H9 (cell line): ENCODE results near the gene UBE2L3. TPM values are rescaled to one million over a fixed set of nuclear protein-coding genes. Genes with fewer than 3 reads are reported as not detected.

Source experiments
- DNase-seq: peaks from one replicate; pipeline ENCODE4 v3.0.0-alpha.2; 2017
- H2AFZ ChIP-seq: one replicate; pipeline ENCODE4 v1.6.1; 2013; ENCODE audit warnings: mild to moderate bottlenecking, low read length, control low read depth, moderate library complexity
- H2AK5ac ChIP-seq: 2 replicates; pipeline ENCODE4 v1.6.1; 2013; ENCODE audit warnings: low read length, control low read depth, mixed read lengths; ENCODE audit not compliant: insufficient read length
- H2BK120ac ChIP-seq: one replicate; pipeline ENCODE4 v1.6.1; 2013; ENCODE audit warnings: low read depth, mild to moderate bottlenecking, low read length, control low read depth, inconsistent platforms; ENCODE audit not compliant: poor library complexity, severe bottlenecking
- H2BK12ac ChIP-seq: 2 replicates; pipeline ENCODE4 v1.6.1; 2013; ENCODE audit warnings: low read length, control low read depth, mixed read lengths, low read depth; ENCODE audit not compliant: insufficient read length
- H2BK15ac ChIP-seq: 2 replicates; pipeline ENCODE4 v1.6.1; 2013; ENCODE audit warnings: low read depth, low read length, control low read depth
- H2BK20ac ChIP-seq: one replicate; pipeline ENCODE4 v1.6.1; 2013; ENCODE audit warnings: low read depth, mild to moderate bottlenecking, low read length, control low read depth, inconsistent platforms; ENCODE audit not compliant: poor library complexity, severe bottlenecking
- H2BK5ac ChIP-seq: 2 replicates; pipeline ENCODE4 v1.6.1; 2013; ENCODE audit warnings: low read length, control low read depth, mixed read lengths; ENCODE audit not compliant: insufficient read length
- H3K14ac ChIP-seq: 2 replicates; pipeline ENCODE4 v1.6.1; 2013; ENCODE audit warnings: low read length, control low read depth; ENCODE audit not compliant: insufficient read depth
- H3K18ac ChIP-seq: 2 replicates; pipeline ENCODE4 v1.6.1; 2013; ENCODE audit warnings: low read depth, mild to moderate bottlenecking, mixed read lengths, low read length, control low read depth; ENCODE audit not compliant: insufficient read length
- H3K23ac ChIP-seq: 2 replicates; pipeline ENCODE4 v1.6.1; 2013; ENCODE audit warnings: low read length, control low read depth, mixed read lengths, low read depth; ENCODE audit not compliant: insufficient read length
- H3K23me2 ChIP-seq: 2 replicates; pipeline ENCODE4 v1.6.1; 2013; ENCODE audit warnings: low read depth, mild to moderate bottlenecking, mixed read lengths, low read length, control low read depth; ENCODE audit not compliant: insufficient read length, poor library complexity, severe bottlenecking
- H3K27ac ChIP-seq: 2 replicates; pipeline ENCODE4 v1.5.1; 2013; ENCODE audit warnings: low read length, control low read depth, mixed read lengths, low read depth; ENCODE audit not compliant: insufficient read length
- H3K27me3 ChIP-seq: 2 replicates; pipeline ENCODE4 v1.6.1; 2013; ENCODE audit warnings: low read length, control low read depth, inconsistent platforms; ENCODE audit not compliant: insufficient read depth
- H3K4ac ChIP-seq: 2 replicates; pipeline ENCODE4 v1.6.1; 2013; ENCODE audit warnings: low read depth, mild to moderate bottlenecking, control low read depth, inconsistent platforms, low read length, moderate library complexity
- H3K4me1 ChIP-seq: 2 replicates; pipeline ENCODE4 v1.6.1; 2013; ENCODE audit warnings: low read length, control low read depth, inconsistent platforms; ENCODE audit not compliant: insufficient read depth
- H3K4me2 ChIP-seq: 2 replicates; pipeline ENCODE4 v1.6.1; 2013; ENCODE audit warnings: low read length, control low read depth, mixed read lengths; ENCODE audit not compliant: insufficient read length, insufficient read depth
- H3K56ac ChIP-seq: 2 replicates; pipeline ENCODE4 v1.6.1; 2013; ENCODE audit warnings: low read depth, mild to moderate bottlenecking, mixed read lengths, low read length, control low read depth; ENCODE audit not compliant: insufficient read length
- H3K79me1 ChIP-seq: 2 replicates; pipeline ENCODE4 v1.6.1; 2013; ENCODE audit warnings: low read depth, mild to moderate bottlenecking, moderate library complexity, low read length, control low read depth, inconsistent platforms; ENCODE audit not compliant: insufficient read depth, poor library complexity, severe bottlenecking
- H3K79me2 ChIP-seq: 2 replicates; pipeline ENCODE4 v1.6.1; 2013; ENCODE audit warnings: low read length, control low read depth, inconsistent platforms; ENCODE audit not compliant: insufficient read depth
- H3K9ac ChIP-seq: 2 replicates; pipeline ENCODE4 v1.6.1; 2013; ENCODE audit warnings: low read length, control low read depth, mixed read lengths; ENCODE audit not compliant: insufficient read length; ENCODE audit errors: extremely low read depth
- H3K9me3 ChIP-seq: one replicate; pipeline ENCODE4 v1.6.1; 2013; ENCODE audit warnings: low read depth, low read length, inconsistent platforms; ENCODE audit not compliant: control insufficient read depth
- H3T11ph ChIP-seq: one replicate; pipeline ENCODE4 v1.6.1; 2013; ENCODE audit warnings: mild to moderate bottlenecking, low read length, control low read depth, inconsistent platforms
- H4K20me1 ChIP-seq: one replicate; pipeline ENCODE4 v1.6.1; 2013; ENCODE audit not compliant: control insufficient read depth, insufficient read length, insufficient read depth
- H4K5ac ChIP-seq: 2 replicates; pipeline ENCODE4 v1.6.1; 2013; ENCODE audit warnings: low read depth, mild to moderate bottlenecking, mixed read lengths, low read length, control low read depth; ENCODE audit not compliant: insufficient read length
- H4K8ac ChIP-seq: replicated peaks from 2 replicates; pipeline ENCODE4 v1.6.1; 2013; ENCODE audit warnings: low read length, control low read depth, mixed read lengths, low read depth; ENCODE audit not compliant: insufficient read length
- H4K91ac ChIP-seq: 2 replicates; pipeline ENCODE4 v1.6.1; 2013; ENCODE audit warnings: low read depth, mild to moderate bottlenecking, moderate library complexity, mixed read lengths, low read length, control low read depth; ENCODE audit not compliant: insufficient read length
- H3K27ac Mint-ChIP-seq, 3 experiments: 2 replicates in 2 of 3; 3 replicates in 1 of 3; pipeline ENCODE4 v1.8.0; 2020 to 2021; ENCODE audit warnings: mixed read lengths in 3 of 3, mild to moderate bottlenecking in 1 of 3, moderate library complexity in 1 of 3
- H3K27me3 Mint-ChIP-seq: 2 replicates; pipeline ENCODE4 v1.8.0; 2021; ENCODE audit warnings: low read depth, mild to moderate bottlenecking, moderate library complexity, mixed read lengths
- H3K36me3 Mint-ChIP-seq, 3 experiments: 2 replicates in 2 of 3; 3 replicates in 1 of 3; pipeline ENCODE4 v1.8.0; 2020 to 2021; ENCODE audit warnings: low read depth in 3 of 3, mixed read lengths in 3 of 3; ENCODE audit not compliant: insufficient read depth in 1 of 3
- H3K4me1 Mint-ChIP-seq, 2 experiments: 2 replicates each; pipeline ENCODE4 v1.8.0; 2020; ENCODE audit warnings: mixed read lengths in 2 of 2
- H3K4me3 Mint-ChIP-seq, 2 experiments: 2 replicates in 1 of 2; 3 replicates in 1 of 2; pipeline ENCODE4 v1.8.0; 2020 to 2021; ENCODE audit warnings: mild to moderate bottlenecking in 2 of 2, mixed read lengths in 2 of 2, moderate library complexity in 1 of 2
- H3K9me3 Mint-ChIP-seq, 2 experiments: 2 replicates in 1 of 2; 3 replicates in 1 of 2; pipeline ENCODE4 v1.8.0; 2020; ENCODE audit warnings: mild to moderate bottlenecking in 2 of 2, mixed read lengths in 2 of 2, moderate library complexity in 1 of 2
- WGBS: extraction: QIAGEN DNeasy Blood & Tissue Kit; methylation state at CpG from one replicate; pipeline ENCODE4 v1.1.7; 2013; ENCODE audit warnings: missing lambda C conversion rate, low lambda C conversion rate, mixed read lengths; ENCODE audit not compliant: insufficient read length; ENCODE audit errors: extremely low coverage; 5-methylcytosine and 5-hydroxymethylcytosine counted together
- total RNA-seq: library from RNA; stranded (reverse); gene quantifications from 2 replicates; pipeline ENCODE4 v1.2.1, GENCODE V29; 2021
- TF ChIP-seq, protein P1 (sequence below): fragments of 200-600 bp; sonication (generic); conservative IDR thresholded peaks from 3 replicates; pipeline ENCODE4 v1.8.0; 2021; ENCODE audit warnings: antibody characterized with exemption, mild to moderate bottlenecking

Gene UBE2L3
- total RNA-seq, 1 experiment from 2014 or later: 79.7 TPM

DNA sequence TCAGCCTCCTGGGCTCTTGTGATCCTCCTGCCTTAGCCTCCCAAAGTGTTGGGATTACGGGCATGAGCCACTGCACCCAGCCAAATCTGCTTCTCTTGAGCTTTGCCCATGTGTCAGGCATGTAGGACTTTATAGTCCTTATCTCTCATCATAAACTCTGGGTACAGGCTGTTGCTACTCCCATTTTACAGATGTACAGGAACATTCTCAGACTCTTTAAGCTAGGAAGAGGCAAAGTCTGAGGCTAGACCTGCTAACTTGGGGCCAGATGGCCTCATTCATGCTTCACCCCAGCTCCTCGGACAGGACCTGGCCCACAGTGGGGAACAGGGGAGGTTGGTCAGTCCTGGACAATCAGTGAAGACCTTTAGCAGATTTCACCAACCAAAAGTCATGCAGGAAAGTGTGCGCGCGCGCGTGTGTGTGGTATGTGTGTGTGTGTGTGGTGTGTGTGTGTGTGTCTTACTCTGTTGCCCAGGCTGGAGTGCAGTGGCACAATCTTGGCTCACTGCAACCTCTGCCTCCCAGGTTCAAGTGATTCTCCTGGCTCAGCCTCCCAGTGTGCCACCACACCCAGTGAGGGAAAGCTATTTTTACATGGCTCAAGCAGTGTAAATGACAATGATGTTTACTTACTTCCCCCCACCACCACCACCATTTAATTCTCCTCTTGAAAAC is 38.5 kb downstream of the UBE2L3 start:
- TF ChIP-seq, protein P1, sequence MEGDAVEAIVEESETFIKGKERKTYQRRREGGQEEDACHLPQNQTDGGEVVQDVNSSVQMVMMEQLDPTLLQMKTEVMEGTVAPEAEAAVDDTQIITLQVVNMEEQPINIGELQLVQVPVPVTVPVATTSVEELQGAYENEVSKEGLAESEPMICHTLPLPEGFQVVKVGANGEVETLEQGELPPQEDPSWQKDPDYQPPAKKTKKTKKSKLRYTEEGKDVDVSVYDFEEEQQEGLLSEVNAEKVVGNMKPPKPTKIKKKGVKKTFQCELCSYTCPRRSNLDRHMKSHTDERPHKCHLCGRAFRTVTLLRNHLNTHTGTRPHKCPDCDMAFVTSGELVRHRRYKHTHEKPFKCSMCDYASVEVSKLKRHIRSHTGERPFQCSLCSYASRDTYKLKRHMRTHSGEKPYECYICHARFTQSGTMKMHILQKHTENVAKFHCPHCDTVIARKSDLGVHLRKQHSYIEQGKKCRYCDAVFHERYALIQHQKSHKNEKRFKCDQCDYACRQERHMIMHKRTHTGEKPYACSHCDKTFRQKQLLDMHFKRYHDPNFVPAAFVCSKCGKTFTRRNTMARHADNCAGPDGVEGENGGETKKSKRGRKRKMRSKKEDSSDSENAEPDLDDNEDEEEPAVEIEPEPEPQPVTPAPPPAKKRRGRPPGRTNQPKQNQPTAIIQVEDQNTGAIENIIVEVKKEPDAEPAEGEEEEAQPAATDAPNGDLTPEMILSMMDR: no peak
- no peak for DNase-seq
- no peak overlapping the region for H3K23ac ChIP-seq
- H3K79me2 ChIP-seq: peaks cover 10% of the 10 kb centered on the region; the same call in 1 of the 2 replicates
- no peak overlapping the region for H4K91ac ChIP-seq
- no peak overlapping the region for H3K9ac ChIP-seq
- H3T11ph ChIP-seq: no peak overlapping the region
- H3K14ac ChIP-seq: no peak overlapping the region
- no peak overlapping the region for H3K27ac ChIP-seq
- H3K27me3 ChIP-seq: no peaks in the 10 kb centered on the region
- no peak overlapping the region for H3K18ac ChIP-seq
- H3K23me2 ChIP-seq: no peaks in the 10 kb centered on the region
- Mint-ChIP-seq H3K27ac (peak overlapping the region; percentile 21 to 98 (median 68); a peak in 3 of 7 replicates), H3K4me1 (no peaks in the 10 kb centered on the region; a peak in 2 of 4 replicates), H3K36me3 (peaks cover 15 to 30% (median 22%) of the 10 kb centered on the region in 3 experiments; a peak in 6 of 7 replicates), H3K4me3 (no peak overlapping the region), H3K9me3 (no peaks in the 10 kb centered on the region), H3K27me3 (no peaks in the 10 kb centered on the region)
- no peak overlapping the region for H4K5ac ChIP-seq
- peaks cover 2% of the 10 kb centered on the region for H3K79me1 ChIP-seq
- peaks cover 2% of the 10 kb centered on the region for H4K20me1 ChIP-seq
- H3K9me3 ChIP-seq: no peaks in the 10 kb centered on the region
- H2BK12ac ChIP-seq: no peak overlapping the region
- no peak overlapping the region for H3K4me2 ChIP-seq
- no peak overlapping the region for H3K4ac ChIP-seq
- no peaks in the 10 kb centered on the region for H3K4me1 ChIP-seq
- H2AFZ ChIP-seq: no peak overlapping the region
- no CpG with 5 or more reads among the region's 7 CpGs for WGBS
- H2BK20ac ChIP-seq: no peak overlapping the region
- no peak overlapping the region for H2BK120ac ChIP-seq
- no peak overlapping the region for H4K8ac ChIP-seq
- no peak overlapping the region for H3K56ac ChIP-seq
- H2AK5ac ChIP-seq: no peak overlapping the region
- no peak overlapping the region for H2BK15ac ChIP-seq
- no peak overlapping the region for H2BK5ac ChIP-seq
